Measurements from ENCODE around the gene PTPRN2. TPM values are rescaled to one million over a fixed set of nuclear protein-coding genes. Genes with fewer than 3 reads are reported as not detected.

PTPRN2 gene
- total RNA-seq, 5 donors from 2014 or later (not counting 1 experiment from before 2014, with no cell fraction given), result 0.60 to 1.7 (median 0.82) TPM

DNA sequence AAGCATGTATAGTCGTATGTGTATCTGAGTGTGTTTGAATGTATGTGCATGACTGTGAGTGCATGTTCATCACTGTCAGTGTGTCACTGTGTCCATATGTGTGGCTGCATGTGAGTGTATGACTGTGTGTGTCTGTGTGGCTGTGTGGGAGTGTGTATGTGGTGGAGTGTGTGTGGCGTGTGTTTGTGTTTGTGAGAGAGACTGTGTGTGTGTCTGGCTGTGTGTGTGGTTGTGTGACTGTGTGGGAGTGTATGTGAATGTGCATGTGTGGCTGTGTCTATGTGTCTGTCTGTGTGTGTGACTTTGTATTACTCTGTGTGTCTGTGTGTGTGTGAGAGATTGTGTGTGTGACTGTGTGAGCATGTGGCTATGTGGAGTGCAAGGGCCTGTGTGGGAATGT, 748.4 kb downstream of the PTPRN2 start:
- H3K4me1 ChIP-seq (ENCODE audit: control insufficient read depth in 1 of 2, extremely low read depth in 1 of 2, insufficient read depth in 2 of 2, low read length in 2 of 2), result no peaks in the 10 kb centered on the region
- H3K27ac ChIP-seq (ENCODE audit: low read length), result no peak overlapping the region
- no peaks in the 10 kb centered on the region for H3K36me3 Mint-ChIP-seq
- H3K9me3 ChIP-seq, result no peaks in the 10 kb centered on the region
- peaks cover 0 to 19% of the 10 kb centered on the region in 2 experiments for H3K27me3 ChIP-seq (replicated peaks in 1 of 2; ENCODE audit: control insufficient read depth in 2 of 2, extremely low read depth in 1 of 2, insufficient read depth in 2 of 2, low read length in 1 of 2)
- peaks cover 0 to 3% of the 10 kb centered on the region in 2 donors for H3K27me3 Mint-ChIP-seq
- no peak overlapping the region for H3K27ac Mint-ChIP-seq
- DNase-seq (no peak), ATAC-seq (replicated peaks in 1 of 4) (no peak)
- 85% methylated on average over 2 of the region's 2 CpGs for WGBS (ENCODE audit: insufficient coverage)
- CTCF ChIA-PET, result no interaction called here
- POLR2A ChIA-PET, result no interaction called here
- no peaks in the 10 kb centered on the region for H3K36me3 ChIP-seq (ENCODE audit: control insufficient read depth in 2 of 2, extremely low read depth in 1 of 2, insufficient read depth in 1 of 2, low read length in 1 of 2)
- no peaks in the 10 kb centered on the region for H3K9me3 Mint-ChIP-seq
- H3K4me1 Mint-ChIP-seq, result no peaks in the 10 kb centered on the region
- no peak overlapping the region for H3K4me3 ChIP-seq (ENCODE audit: control insufficient read depth in 1 of 2, extremely low read depth in 1 of 2, low read length in 1 of 2)
- H3K4me3 Mint-ChIP-seq, result no peak overlapping the region

DNA sequence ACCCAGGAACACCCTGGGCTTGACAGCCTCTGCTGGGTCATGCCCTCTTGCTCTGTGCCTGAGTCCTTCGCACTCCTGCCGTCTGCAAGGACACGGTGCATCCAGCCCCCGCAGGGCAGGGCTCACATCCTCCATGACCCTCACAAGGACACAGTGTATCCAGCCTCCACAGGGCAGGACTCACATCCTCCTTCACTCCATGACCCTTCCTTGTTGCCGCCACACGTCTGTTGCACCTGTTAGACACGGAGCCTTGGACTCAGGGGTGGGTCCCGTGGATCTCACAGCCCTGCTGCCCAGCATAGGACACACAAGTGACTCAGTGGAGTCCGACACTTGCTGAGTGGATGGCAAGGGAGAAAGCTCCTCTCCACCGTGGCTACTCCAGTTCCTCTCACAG, 750.1 kb downstream of the PTPRN2 start:
- ChIA-PET CTCF (no interaction called here), POLR2A (no interaction called here)
- no peaks in the 10 kb centered on the region for H3K36me3 ChIP-seq (ENCODE audit: control insufficient read depth in 2 of 2, extremely low read depth in 1 of 2, insufficient read depth in 1 of 2, low read length in 1 of 2)
- ATAC-seq (replicated peaks in 1 of 4), result no peak
- Mint-ChIP-seq H3K36me3 (no peaks in the 10 kb centered on the region), H3K9me3 (no peaks in the 10 kb centered on the region), H3K27ac (no peak overlapping the region), H3K27me3 (no peaks in the 10 kb centered on the region), H3K4me3 (no peak overlapping the region), H3K4me1 (no peaks in the 10 kb centered on the region)
- DNase-seq, result no peak
- no peaks in the 10 kb centered on the region for H3K9me3 ChIP-seq
- H3K4me1 ChIP-seq (ENCODE audit: control insufficient read depth in 1 of 2, extremely low read depth in 1 of 2, insufficient read depth in 2 of 2, low read length in 2 of 2), result no peaks in the 10 kb centered on the region
- no peak overlapping the region for H3K4me3 ChIP-seq (ENCODE audit: control insufficient read depth in 1 of 2, extremely low read depth in 1 of 2, low read length in 1 of 2)
- WGBS (ENCODE audit: insufficient coverage), result 92% methylated on average over 9 of the region's 10 CpGs
- H3K27ac ChIP-seq (ENCODE audit: low read length), result no peak overlapping the region
- H3K27me3 ChIP-seq (replicated peaks in 1 of 2; ENCODE audit: control insufficient read depth in 2 of 2, extremely low read depth in 1 of 2, insufficient read depth in 2 of 2, low read length in 1 of 2), result peaks cover 0 to 12% of the 10 kb centered on the region in 2 experiments

- ATAC-seq (replicated peaks in 1 of 4) (no peak), DNase-seq (no peak)
- ChIA-PET CTCF (no interaction called here), POLR2A (no interaction called here)
- Mint-ChIP-seq H3K27me3 (no peaks in the 10 kb centered on the region), H3K27ac (no peak overlapping the region), H3K4me1 (no peaks in the 10 kb centered on the region), H3K9me3 (no peaks in the 10 kb centered on the region), H3K4me3 (no peak overlapping the region), H3K36me3 (no peaks in the 10 kb centered on the region)
- H3K9me3 ChIP-seq, result no peaks in the 10 kb centered on the region
- no peak overlapping the region for H3K4me3 ChIP-seq (ENCODE audit: control insufficient read depth in 1 of 2, extremely low read depth in 1 of 2, low read length in 1 of 2)
- WGBS (ENCODE audit: insufficient coverage), result 88% methylated on average over 3 of the region's 6 CpGs
- H3K27me3 ChIP-seq (replicated peaks in 1 of 2; ENCODE audit: control insufficient read depth in 2 of 2, extremely low read depth in 1 of 2, insufficient read depth in 2 of 2, low read length in 1 of 2), result peaks cover 0 to 12% of the 10 kb centered on the region in 2 experiments
- H3K36me3 ChIP-seq (ENCODE audit: control insufficient read depth in 2 of 2, extremely low read depth in 1 of 2, insufficient read depth in 1 of 2, low read length in 1 of 2), result no peaks in the 10 kb centered on the region
- H3K27ac ChIP-seq (ENCODE audit: low read length), result no peak overlapping the region
- no peaks in the 10 kb centered on the region for H3K4me1 ChIP-seq (ENCODE audit: control insufficient read depth in 1 of 2, extremely low read depth in 1 of 2, insufficient read depth in 2 of 2, low read length in 2 of 2)
These were observed 750.6 kb downstream of the PTPRN2 start for GRCh38 chr7:157837047-157837446.

- no peak overlapping the region for H3K4me3 ChIP-seq (ENCODE audit: control insufficient read depth in 1 of 2, extremely low read depth in 1 of 2, low read length in 1 of 2)
- DNase-seq, result no peak
- Mint-ChIP-seq H3K36me3 (no peaks in the 10 kb centered on the region), H3K4me3 (no peak overlapping the region), H3K27ac (no peak overlapping the region), H3K27me3 (no peaks in the 10 kb centered on the region), H3K9me3 (no peaks in the 10 kb centered on the region), H3K4me1 (peaks cover 0 to 3% (median 0%) of the 10 kb centered on the region in 3 donors)
- H3K27me3 ChIP-seq (replicated peaks in 1 of 2; ENCODE audit: control insufficient read depth in 2 of 2, extremely low read depth in 1 of 2, insufficient read depth in 2 of 2, low read length in 1 of 2), result peaks cover 0 to 11% of the 10 kb centered on the region in 2 experiments
- no peaks in the 10 kb centered on the region for H3K9me3 ChIP-seq
- no peak for ATAC-seq (replicated peaks in 1 of 4)
- no peaks in the 10 kb centered on the region for H3K4me1 ChIP-seq (ENCODE audit: control insufficient read depth in 1 of 2, extremely low read depth in 1 of 2, insufficient read depth in 2 of 2, low read length in 2 of 2)
- WGBS (ENCODE audit: insufficient coverage), result 94% methylated on average over 11 of the region's 20 CpGs
- H3K36me3 ChIP-seq (ENCODE audit: control insufficient read depth in 2 of 2, extremely low read depth in 1 of 2, insufficient read depth in 1 of 2, low read length in 1 of 2), result no peaks in the 10 kb centered on the region
- ChIA-PET CTCF (no interaction called here), POLR2A (interaction anchor here in 1 of 2 donors (0.6 kb wide), 1 partner anchor 949 kb away, joined by 3 read pairs; no protein-coding TSS in a partner anchor)
- H3K27ac ChIP-seq (ENCODE audit: low read length), result no peak overlapping the region
These were observed 753.0 kb downstream of the PTPRN2 start for GRCh38 chr7:157834501-157835163.

- Mint-ChIP-seq H3K4me3 (no peak overlapping the region), H3K9me3 (no peaks in the 10 kb centered on the region), H3K36me3 (no peaks in the 10 kb centered on the region), H3K4me1 (peaks cover 4 to 9% (median 8%) of the 10 kb centered on the region in 3 donors), H3K27ac (no peak overlapping the region), H3K27me3 (no peaks in the 10 kb centered on the region)
- ChIA-PET POLR2A (no interaction called here), CTCF (no interaction called here)
- Histone ChIP-seq H3K4me3 (ENCODE audit: control insufficient read depth in 1 of 2, extremely low read depth in 1 of 2, low read length in 1 of 2) (no peak overlapping the region), H3K4me1 (ENCODE audit: control insufficient read depth in 1 of 2, extremely low read depth in 1 of 2, insufficient read depth in 2 of 2, low read length in 2 of 2) (peaks cover 3 to 4% of the 10 kb centered on the region in 2 experiments), H3K9me3 (no peaks in the 10 kb centered on the region), H3K27ac (ENCODE audit: low read length) (no peak overlapping the region), H3K36me3 (ENCODE audit: control insufficient read depth in 2 of 2, extremely low read depth in 1 of 2, insufficient read depth in 1 of 2, low read length in 1 of 2) (no peaks in the 10 kb centered on the region), H3K27me3 (replicated peaks in 1 of 2; ENCODE audit: control insufficient read depth in 2 of 2, extremely low read depth in 1 of 2, insufficient read depth in 2 of 2, low read length in 1 of 2) (peaks cover 0 to 7% of the 10 kb centered on the region in 2 experiments)
- DNase-seq (no peak), ATAC-seq (replicated peaks in 1 of 4) (no peak)
- 88% methylated on average over 31 of the region's 35 CpGs for WGBS (ENCODE audit: insufficient coverage)
These were observed 754.6 kb downstream of the PTPRN2 start for GRCh38 chr7:157832866-157833607.

GRCh38 chr7:157832421-157832820, 755.2 kb downstream of the PTPRN2 start:
- POLR2A ChIA-PET, result no interaction called here
- ATAC-seq (replicated peaks in 1 of 4) (no peak), DNase-seq (no peak)
- Histone ChIP-seq H3K4me1 (ENCODE audit: control insufficient read depth in 1 of 2, extremely low read depth in 1 of 2, insufficient read depth in 2 of 2, low read length in 2 of 2) (peaks cover 8 to 10% of the 10 kb centered on the region in 2 experiments), H3K9me3 (no peaks in the 10 kb centered on the region), H3K27me3 (replicated peaks in 1 of 2; ENCODE audit: control insufficient read depth in 2 of 2, extremely low read depth in 1 of 2, insufficient read depth in 2 of 2, low read length in 1 of 2) (peaks cover 0 to 7% of the 10 kb centered on the region in 2 experiments), H3K27ac (ENCODE audit: low read length) (no peak overlapping the region), H3K4me3 (ENCODE audit: control insufficient read depth in 1 of 2, extremely low read depth in 1 of 2, low read length in 1 of 2) (no peak overlapping the region), H3K36me3 (ENCODE audit: control insufficient read depth in 2 of 2, extremely low read depth in 1 of 2, insufficient read depth in 1 of 2, low read length in 1 of 2) (no peaks in the 10 kb centered on the region)
- no peak overlapping the region for H3K27ac Mint-ChIP-seq
- CTCF ChIA-PET, result no interaction called here
- peaks cover 10 to 15% (median 15%) of the 10 kb centered on the region in 3 donors for H3K4me1 Mint-ChIP-seq
- no peaks in the 10 kb centered on the region for H3K36me3 Mint-ChIP-seq
- H3K9me3 Mint-ChIP-seq, result no peaks in the 10 kb centered on the region
- no peak overlapping the region for H3K4me3 Mint-ChIP-seq
- H3K27me3 Mint-ChIP-seq, result no peaks in the 10 kb centered on the region
- no CpG with 5 or more reads among the region's 6 CpGs for WGBS (ENCODE audit: insufficient coverage)
